ENCODE data around the gene SHFL. TPM values are rescaled to one million over a fixed set of nuclear protein-coding genes. Genes with fewer than 3 reads are reported as not detected.
A peak's percentile ranks its signal among the peaks of the same experiment; 100 is the strongest.

SHFL gene
- polyA plus RNA-seq, 1 of the 3 experiments (the other 2 are of a cell fraction) = 36.6 TPM

DNA sequence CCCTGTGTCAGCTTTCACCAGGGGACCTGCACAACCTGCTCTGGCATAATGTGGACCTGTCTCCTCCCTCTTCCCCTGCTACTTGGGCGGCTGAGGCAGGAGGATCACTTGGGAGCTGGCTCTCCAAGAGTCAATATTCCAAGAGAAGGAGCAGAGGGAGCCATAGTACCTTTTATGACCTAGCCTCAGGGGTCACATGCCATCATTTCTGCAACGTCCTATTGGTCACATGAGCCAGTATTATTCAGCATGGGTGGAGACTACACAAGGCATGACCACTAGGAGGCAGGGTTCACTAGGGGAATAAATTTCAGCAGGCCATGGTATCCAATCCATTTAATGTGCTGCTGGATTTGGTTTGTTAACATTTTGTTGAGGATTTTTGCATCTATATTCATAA lies 12.0 kb upstream of the SHFL start:
- 0% methylated on average over 2 of the region's 2 CpGs for WGBS (ENCODE audit: low lambda C conversion rate)

More for the DNA sequence above, 12.0 kb upstream of the SHFL start:
- no peak for DNase-seq
- POLR2A ChIA-PET = no interaction called here
- CTCF ChIA-PET = interaction anchor here (1.1 kb wide), 1 partner anchor 38 kb away, joined by 3 read pairs; no protein-coding TSS in a partner anchor
- no peak overlapping the region for H3K4me2 ChIP-seq
- H3K27me3 ChIP-seq (ENCODE audit: insufficient read depth) = peaks cover 18% of the 10 kb centered on the region
- H3K4me3 ChIP-seq (ENCODE audit: low read depth in 2 of 2, low read length in 1 of 2) = no peak overlapping the region
- H2AFZ ChIP-seq (ENCODE audit: low read depth) = no peak overlapping the region
- no peaks in the 10 kb centered on the region for H3K79me2 ChIP-seq (ENCODE audit: insufficient read depth)
- H3K9ac ChIP-seq = no peak overlapping the region
- H4K20me1 ChIP-seq (ENCODE audit: insufficient read depth) = no peaks in the 10 kb centered on the region
- H3K4me1 ChIP-seq (ENCODE audit: control insufficient read depth in 1 of 2, insufficient read depth in 2 of 2, low read depth in 1 of 2, low read length in 1 of 2) = no peaks in the 10 kb centered on the region
- TF ChIP-seq CHD2 (IDR thresholded peaks at IDR 0.05; ENCODE audit: low read length, partially characterized antibody) (no peak), SMC3 (IDR thresholded peaks at IDR 0.05; ENCODE audit: low read depth, low read length) (no peak), FOXM1 (IDR thresholded peaks at IDR 0.05; ENCODE audit: low read depth) (no peak), FOXJ3 (CRISPR knock-in tag; IDR thresholded peaks at IDR 0.05) (no peak), YY1 (IDR thresholded peaks at IDR 0.05; ENCODE audit: low read depth) (no peak), RAD21 (IDR thresholded peaks at IDR 0.05; ENCODE audit: low read length) (peak; percentile 44), SIN3A (IDR thresholded peaks at IDR 0.05; ENCODE audit: borderline replicate concordance, low read depth, low read length) (no peak)
- TF ChIP-seq, protein P1, sequence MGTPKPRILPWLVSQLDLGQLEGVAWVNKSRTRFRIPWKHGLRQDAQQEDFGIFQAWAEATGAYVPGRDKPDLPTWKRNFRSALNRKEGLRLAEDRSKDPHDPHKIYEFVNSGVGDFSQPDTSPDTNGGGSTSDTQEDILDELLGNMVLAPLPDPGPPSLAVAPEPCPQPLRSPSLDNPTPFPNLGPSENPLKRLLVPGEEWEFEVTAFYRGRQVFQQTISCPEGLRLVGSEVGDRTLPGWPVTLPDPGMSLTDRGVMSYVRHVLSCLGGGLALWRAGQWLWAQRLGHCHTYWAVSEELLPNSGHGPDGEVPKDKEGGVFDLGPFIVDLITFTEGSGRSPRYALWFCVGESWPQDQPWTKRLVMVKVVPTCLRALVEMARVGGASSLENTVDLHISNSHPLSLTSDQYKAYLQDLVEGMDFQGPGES (IDR thresholded peaks at IDR 0.05; ENCODE audit: low read depth, low read length) = no peak
- TF ChIP-seq, protein P2, sequence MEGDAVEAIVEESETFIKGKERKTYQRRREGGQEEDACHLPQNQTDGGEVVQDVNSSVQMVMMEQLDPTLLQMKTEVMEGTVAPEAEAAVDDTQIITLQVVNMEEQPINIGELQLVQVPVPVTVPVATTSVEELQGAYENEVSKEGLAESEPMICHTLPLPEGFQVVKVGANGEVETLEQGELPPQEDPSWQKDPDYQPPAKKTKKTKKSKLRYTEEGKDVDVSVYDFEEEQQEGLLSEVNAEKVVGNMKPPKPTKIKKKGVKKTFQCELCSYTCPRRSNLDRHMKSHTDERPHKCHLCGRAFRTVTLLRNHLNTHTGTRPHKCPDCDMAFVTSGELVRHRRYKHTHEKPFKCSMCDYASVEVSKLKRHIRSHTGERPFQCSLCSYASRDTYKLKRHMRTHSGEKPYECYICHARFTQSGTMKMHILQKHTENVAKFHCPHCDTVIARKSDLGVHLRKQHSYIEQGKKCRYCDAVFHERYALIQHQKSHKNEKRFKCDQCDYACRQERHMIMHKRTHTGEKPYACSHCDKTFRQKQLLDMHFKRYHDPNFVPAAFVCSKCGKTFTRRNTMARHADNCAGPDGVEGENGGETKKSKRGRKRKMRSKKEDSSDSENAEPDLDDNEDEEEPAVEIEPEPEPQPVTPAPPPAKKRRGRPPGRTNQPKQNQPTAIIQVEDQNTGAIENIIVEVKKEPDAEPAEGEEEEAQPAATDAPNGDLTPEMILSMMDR (IDR thresholded peaks at IDR 0.05) = peak; percentile 24; the same call in 1 of the 2 replicates
- TF ChIP-seq, protein P3, sequence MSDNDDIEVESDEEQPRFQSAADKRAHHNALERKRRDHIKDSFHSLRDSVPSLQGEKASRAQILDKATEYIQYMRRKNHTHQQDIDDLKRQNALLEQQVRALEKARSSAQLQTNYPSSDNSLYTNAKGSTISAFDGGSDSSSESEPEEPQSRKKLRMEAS (IDR thresholded peaks at IDR 0.05; ENCODE audit: low read depth) = no peak
- TF ChIP-seq, protein P4, sequence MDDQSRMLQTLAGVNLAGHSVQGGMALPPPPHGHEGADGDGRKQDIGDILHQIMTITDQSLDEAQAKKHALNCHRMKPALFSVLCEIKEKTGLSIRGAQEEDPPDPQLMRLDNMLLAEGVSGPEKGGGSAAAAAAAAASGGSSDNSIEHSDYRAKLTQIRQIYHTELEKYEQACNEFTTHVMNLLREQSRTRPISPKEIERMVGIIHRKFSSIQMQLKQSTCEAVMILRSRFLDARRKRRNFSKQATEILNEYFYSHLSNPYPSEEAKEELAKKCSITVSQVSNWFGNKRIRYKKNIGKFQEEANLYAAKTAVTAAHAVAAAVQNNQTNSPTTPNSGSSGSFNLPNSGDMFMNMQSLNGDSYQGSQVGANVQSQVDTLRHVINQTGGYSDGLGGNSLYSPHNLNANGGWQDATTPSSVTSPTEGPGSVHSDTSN (IDR thresholded peaks at IDR 0.05) = no peak
- TF ChIP-seq, protein P5, sequence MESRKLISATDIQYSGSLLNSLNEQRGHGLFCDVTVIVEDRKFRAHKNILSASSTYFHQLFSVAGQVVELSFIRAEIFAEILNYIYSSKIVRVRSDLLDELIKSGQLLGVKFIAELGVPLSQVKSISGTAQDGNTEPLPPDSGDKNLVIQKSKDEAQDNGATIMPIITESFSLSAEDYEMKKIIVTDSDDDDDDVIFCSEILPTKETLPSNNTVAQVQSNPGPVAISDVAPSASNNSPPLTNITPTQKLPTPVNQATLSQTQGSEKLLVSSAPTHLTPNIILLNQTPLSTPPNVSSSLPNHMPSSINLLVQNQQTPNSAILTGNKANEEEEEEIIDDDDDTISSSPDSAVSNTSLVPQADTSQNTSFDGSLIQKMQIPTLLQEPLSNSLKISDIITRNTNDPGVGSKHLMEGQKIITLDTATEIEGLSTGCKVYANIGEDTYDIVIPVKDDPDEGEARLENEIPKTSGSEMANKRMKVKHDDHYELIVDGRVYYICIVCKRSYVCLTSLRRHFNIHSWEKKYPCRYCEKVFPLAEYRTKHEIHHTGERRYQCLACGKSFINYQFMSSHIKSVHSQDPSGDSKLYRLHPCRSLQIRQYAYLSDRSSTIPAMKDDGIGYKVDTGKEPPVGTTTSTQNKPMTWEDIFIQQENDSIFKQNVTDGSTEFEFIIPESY (IDR thresholded peaks at IDR 0.05; ENCODE audit: borderline replicate concordance, low read depth) = no peak
- TF ChIP-seq, protein P6, sequence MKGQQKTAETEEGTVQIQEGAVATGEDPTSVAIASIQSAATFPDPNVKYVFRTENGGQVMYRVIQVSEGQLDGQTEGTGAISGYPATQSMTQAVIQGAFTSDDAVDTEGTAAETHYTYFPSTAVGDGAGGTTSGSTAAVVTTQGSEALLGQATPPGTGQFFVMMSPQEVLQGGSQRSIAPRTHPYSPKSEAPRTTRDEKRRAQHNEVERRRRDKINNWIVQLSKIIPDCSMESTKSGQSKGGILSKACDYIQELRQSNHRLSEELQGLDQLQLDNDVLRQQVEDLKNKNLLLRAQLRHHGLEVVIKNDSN (IDR thresholded peaks at IDR 0.05; ENCODE audit: borderline replicate concordance, low read depth) = peak; percentile 51; the same call in 1 of the 2 replicates
- H3K9me3 ChIP-seq = no peaks in the 10 kb centered on the region
- no peaks in the 10 kb centered on the region for H3K36me3 ChIP-seq (replicated peaks in 1 of 2; ENCODE audit: control insufficient read depth in 1 of 2, insufficient read depth in 2 of 2, low read length in 1 of 2)
- H3K9me2 ChIP-seq = no peaks in the 10 kb centered on the region
- H3K27ac ChIP-seq (ENCODE audit: low read depth in 2 of 2, low read length in 1 of 2) = no peak overlapping the region
- H3F3A ChIP-seq (replicated peaks; ENCODE audit: insufficient read depth) = no peaks in the 10 kb centered on the region
